ENCODE measurements around the gene CCDC73.

Gene CCDC73

GRCh38 chr11:32575070-32575469 lies 219.4 kb downstream of the CCDC73 start:
- no peak overlapping the region for H3K27ac Mint-ChIP-seq
- H3K4me3 Mint-ChIP-seq = no peak overlapping the region
- H3K9me3 Mint-ChIP-seq = no peaks in the 10 kb centered on the region
- no peaks in the 10 kb centered on the region for H3K36me3 Mint-ChIP-seq
- H3K27me3 Mint-ChIP-seq = peaks cover 3% of the 10 kb centered on the region
- H3K4me1 Mint-ChIP-seq = peaks cover 4% of the 10 kb centered on the region
- DNase-seq = no peak
- CTCF ChIA-PET = no interaction called here

GRCh38 chr11:32574421-32574820 lies 220.0 kb downstream of the CCDC73 start:
- no peaks in the 10 kb centered on the region for H3K36me3 Mint-ChIP-seq
- no peaks in the 10 kb centered on the region for H3K9me3 Mint-ChIP-seq
- H3K4me3 Mint-ChIP-seq = no peak overlapping the region
- H3K27ac Mint-ChIP-seq = no peak overlapping the region
- peaks cover 8% of the 10 kb centered on the region for H3K27me3 Mint-ChIP-seq
- CTCF ChIA-PET = no interaction called here
- peaks cover 4% of the 10 kb centered on the region for H3K4me1 Mint-ChIP-seq
- DNase-seq = no peak

- Mint-ChIP-seq H3K9me3 (no peaks in the 10 kb centered on the region), H3K36me3 (no peaks in the 10 kb centered on the region), H3K27me3 (peaks cover 12% of the 10 kb centered on the region), H3K4me3 (no peak overlapping the region), H3K4me1 (peaks cover 4% of the 10 kb centered on the region), H3K27ac (no peak overlapping the region)
- CTCF ChIA-PET = no interaction called here
- no peak for DNase-seq
Measured at GRCh38 chr11:32573228-32573627, 221.2 kb downstream of the CCDC73 start.

- no peak for DNase-seq
- Mint-ChIP-seq H3K9me3 (no peaks in the 10 kb centered on the region), H3K27me3 (peaks cover 12% of the 10 kb centered on the region), H3K36me3 (no peaks in the 10 kb centered on the region), H3K27ac (no peak overlapping the region), H3K4me3 (no peak overlapping the region), H3K4me1 (peaks cover 16% of the 10 kb centered on the region)
- CTCF ChIA-PET = no interaction called here
Measured at GRCh38 chr11:32571039-32571438, 223.4 kb downstream of the CCDC73 start.

DNA sequence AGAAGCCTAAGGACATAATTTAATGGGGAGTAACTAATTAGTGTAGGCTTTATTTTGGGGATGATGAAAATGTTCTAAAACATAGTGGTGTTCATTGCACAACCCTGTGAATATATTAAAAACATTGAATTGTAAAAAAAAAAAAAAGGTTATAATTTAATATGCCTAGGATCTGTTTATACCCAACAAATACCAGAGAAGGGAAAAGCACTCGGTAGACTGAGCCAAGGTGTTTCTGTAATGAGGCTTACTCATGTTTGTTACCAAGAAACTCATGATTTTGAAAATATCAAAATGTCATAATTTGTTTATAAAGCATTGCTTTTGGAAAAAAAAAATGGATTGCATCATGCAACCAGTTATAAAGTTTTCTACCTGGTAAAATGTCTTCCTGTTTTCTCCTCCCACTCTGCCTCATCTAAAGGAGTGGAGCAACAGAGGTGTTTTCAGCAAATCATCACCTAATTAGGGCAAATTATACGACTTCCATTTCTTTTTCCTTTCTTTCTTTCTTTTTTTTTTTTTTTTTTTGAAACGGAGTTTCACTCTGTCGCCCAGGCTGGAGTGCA lies 225.1 kb downstream of the CCDC73 start:
- Mint-ChIP-seq H3K27me3 (peaks cover 12% of the 10 kb centered on the region), H3K9me3 (no peaks in the 10 kb centered on the region), H3K4me1 (peaks cover 16% of the 10 kb centered on the region), H3K4me3 (no peak overlapping the region), H3K27ac (no peak overlapping the region), H3K36me3 (no peaks in the 10 kb centered on the region)
- no peak for DNase-seq
- CTCF ChIA-PET = no interaction called here

GRCh38 chr11:32567154-32567553 lies 227.3 kb downstream of the CCDC73 start:
- CTCF ChIA-PET = no interaction called here

DNA sequence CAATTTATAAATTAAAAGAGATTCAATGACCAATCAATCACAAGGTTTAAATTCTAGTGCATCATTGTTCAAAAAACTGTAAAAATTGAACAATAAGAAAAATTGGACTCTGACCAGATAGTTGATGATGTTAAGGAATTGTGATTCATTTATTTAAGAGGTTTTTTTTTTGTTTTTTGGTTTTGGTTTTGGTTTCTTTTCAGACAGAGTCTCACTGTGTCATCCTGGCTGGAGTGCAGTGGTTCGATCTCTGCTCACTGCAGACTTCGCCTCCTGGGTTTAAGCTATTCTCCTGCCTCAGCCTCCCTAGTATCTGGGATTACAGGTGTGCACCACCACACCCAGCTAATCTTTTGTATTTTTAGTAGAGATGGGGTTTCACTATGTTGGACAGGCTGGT lies 227.9 kb downstream of the CCDC73 start:
- Mint-ChIP-seq H3K9me3 (no peaks in the 10 kb centered on the region), H3K27ac (no peak overlapping the region), H3K36me3 (no peaks in the 10 kb centered on the region), H3K4me1 (peaks cover 14% of the 10 kb centered on the region), H3K27me3 (peaks cover 12% of the 10 kb centered on the region), H3K4me3 (no peak overlapping the region)
- CTCF ChIA-PET = no interaction called here
- DNase-seq = no peak

More at GRCh38 chr11:32567154-32567553, 227.3 kb downstream of the CCDC73 start:
- Mint-ChIP-seq H3K4me3 (no peak overlapping the region), H3K36me3 (no peaks in the 10 kb centered on the region), H3K27ac (no peak overlapping the region), H3K4me1 (peaks cover 16% of the 10 kb centered on the region), H3K9me3 (no peaks in the 10 kb centered on the region), H3K27me3 (peaks cover 12% of the 10 kb centered on the region)
- no peak for DNase-seq

GRCh38 chr11:32563600-32563959 lies 230.9 kb downstream of the CCDC73 start:
- peaks cover 12% of the 10 kb centered on the region for H3K4me1 Mint-ChIP-seq
- CTCF ChIA-PET = no interaction called here
- no peak overlapping the region for H3K27ac Mint-ChIP-seq
- peaks cover 3% of the 10 kb centered on the region for H3K27me3 Mint-ChIP-seq
- H3K4me3 Mint-ChIP-seq = no peak overlapping the region
- no peaks in the 10 kb centered on the region for H3K9me3 Mint-ChIP-seq
- no peak for DNase-seq
- H3K36me3 Mint-ChIP-seq = no peaks in the 10 kb centered on the region

- Mint-ChIP-seq H3K27me3 (no peaks in the 10 kb centered on the region), H3K36me3 (no peaks in the 10 kb centered on the region), H3K9me3 (no peaks in the 10 kb centered on the region), H3K27ac (no peak overlapping the region), H3K4me1 (peaks cover 12% of the 10 kb centered on the region), H3K4me3 (no peak overlapping the region)
- CTCF ChIA-PET = no interaction called here
- DNase-seq = no peak
Measured at GRCh38 chr11:32562839-32563599, 231.4 kb downstream of the CCDC73 start.

DNA sequence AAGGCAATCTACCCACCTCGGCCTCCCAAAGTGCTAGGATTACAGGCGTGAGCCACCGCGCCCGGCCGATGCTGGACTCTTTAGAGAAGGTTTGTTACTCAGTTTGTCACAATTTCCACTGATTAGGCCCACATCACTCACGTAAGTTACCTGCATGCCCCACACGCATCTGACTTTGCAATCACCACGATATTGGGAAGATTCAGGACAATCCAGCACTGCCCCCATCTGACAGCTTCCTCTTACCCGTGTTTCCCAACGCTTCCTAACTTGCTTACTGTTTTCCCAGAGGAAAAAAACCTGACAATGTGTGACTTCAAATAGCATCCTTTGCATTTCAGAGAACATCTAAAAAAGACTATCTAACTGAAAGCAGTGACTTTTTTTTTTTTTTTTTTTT lies 232.6 kb downstream of the CCDC73 start:
- Mint-ChIP-seq H3K27ac (no peak overlapping the region), H3K4me1 (peaks cover 8% of the 10 kb centered on the region), H3K36me3 (no peaks in the 10 kb centered on the region), H3K9me3 (no peaks in the 10 kb centered on the region), H3K4me3 (no peak overlapping the region), H3K27me3 (no peaks in the 10 kb centered on the region)
- no peak for DNase-seq
- CTCF ChIA-PET = no interaction called here

GRCh38 chr11:32555895-32556294 lies 238.6 kb downstream of the CCDC73 start:
- H3K27ac Mint-ChIP-seq = no peak overlapping the region
- H3K4me1 Mint-ChIP-seq = no peaks in the 10 kb centered on the region
- H3K9me3 Mint-ChIP-seq = no peaks in the 10 kb centered on the region
- CTCF ChIA-PET = no interaction called here
- H3K4me3 Mint-ChIP-seq = no peak overlapping the region
- H3K36me3 Mint-ChIP-seq = no peaks in the 10 kb centered on the region
- no peaks in the 10 kb centered on the region for H3K27me3 Mint-ChIP-seq
- DNase-seq = no peak

DNA sequence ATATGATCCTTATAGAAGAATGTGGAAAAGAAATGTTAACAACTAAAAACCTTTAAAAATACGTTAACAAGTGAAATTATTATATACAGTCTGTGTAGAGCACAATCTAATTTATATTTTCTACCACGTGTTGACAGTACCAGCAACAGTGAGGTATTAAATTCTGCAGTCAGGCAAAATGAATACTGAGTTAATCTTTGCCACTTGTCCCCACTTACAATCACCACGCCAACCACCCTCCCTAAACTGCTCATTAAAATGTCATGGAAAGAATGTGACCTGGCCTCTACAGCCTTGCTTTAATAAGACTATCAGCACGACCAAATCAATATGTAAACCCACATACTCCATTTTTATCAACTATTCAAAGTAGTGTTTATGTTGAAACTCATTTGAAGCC lies 239.4 kb downstream of the CCDC73 start:
- Mint-ChIP-seq H3K9me3 (no peaks in the 10 kb centered on the region), H3K4me3 (no peak overlapping the region), H3K36me3 (no peaks in the 10 kb centered on the region), H3K27ac (no peak overlapping the region), H3K4me1 (no peaks in the 10 kb centered on the region), H3K27me3 (peaks cover 4% of the 10 kb centered on the region)
- no peak for DNase-seq
- CTCF ChIA-PET = no interaction called here

All from activated naive CD4-positive, alpha-beta T cell treated with anti-CD3 and anti-CD28 coated beads, Interleukin-2, amount 10 ng/mL, durations not matched to agents 7 days and 5 days (primary cell).